ENCODE measurements around the gene DLG2. TPM values are rescaled to one million over a fixed set of nuclear protein-coding genes. Genes with fewer than 3 reads are reported as not detected.

Gene DLG2
- total RNA-seq, 1 donor from 2014 or later: 2.4 TPM

- no peak overlapping the region for H3K27ac Mint-ChIP-seq
- no peak for DNase-seq (ENCODE audit: low spot score, unreplicated experiment)
- H3K27me3 Mint-ChIP-seq: no peaks in the 10 kb centered on the region
- H3K4me3 Mint-ChIP-seq (ENCODE audit: low read depth): no peak overlapping the region
- no peaks in the 10 kb centered on the region for H3K36me3 Mint-ChIP-seq (ENCODE audit: insufficient read depth)
- no peaks in the 10 kb centered on the region for H3K9me3 Mint-ChIP-seq (ENCODE audit: low read depth)
- TF ChIP-seq CTCF (IDR thresholded peaks at IDR 0.05; ENCODE audit: unreplicated experiment): no peak
- H3K4me1 Mint-ChIP-seq (ENCODE audit: low read depth): peaks cover 5% of the 10 kb centered on the region
Observed at GRCh38 chr11:84866922-84867321, 760.2 kb downstream of the DLG2 start.

DNA sequence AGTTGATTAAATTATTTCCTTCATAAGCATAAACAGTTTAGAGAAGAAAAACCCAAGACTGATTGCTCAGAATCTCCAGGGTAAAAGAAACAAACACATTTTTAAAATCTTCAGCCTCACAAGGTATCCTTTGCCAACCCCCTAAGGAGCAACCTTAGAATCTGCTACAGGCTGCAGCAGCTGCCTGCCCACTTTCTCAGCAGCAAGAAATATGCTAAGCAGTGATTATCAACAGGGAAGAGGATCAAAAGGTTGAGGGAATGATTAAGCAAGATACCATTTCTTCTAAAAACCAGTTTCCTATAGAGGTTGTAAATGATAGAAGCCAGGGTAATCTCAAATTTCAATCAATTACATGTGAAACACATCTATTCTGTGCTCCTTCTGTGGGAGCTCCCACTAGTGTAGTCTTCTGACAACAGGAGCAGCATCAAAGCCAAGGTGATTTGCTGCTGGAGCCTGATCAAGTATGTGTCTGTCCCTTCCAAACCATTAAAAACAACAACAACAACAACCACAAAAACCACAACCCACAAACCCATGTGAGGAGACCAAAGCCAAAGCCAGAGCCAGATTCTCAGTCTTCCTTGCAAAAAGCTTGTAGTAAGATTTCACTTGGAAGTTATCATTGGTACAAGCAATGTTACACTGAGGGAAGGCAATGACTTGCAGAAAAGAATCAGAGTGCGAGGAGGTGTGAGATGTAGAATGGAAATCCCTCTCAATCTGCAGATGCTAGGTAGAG lies 761.2 kb downstream of the DLG2 start:
- no peaks in the 10 kb centered on the region for H3K27me3 Mint-ChIP-seq
- no peak overlapping the region for H3K27ac Mint-ChIP-seq
- peaks cover 5% of the 10 kb centered on the region for H3K4me1 Mint-ChIP-seq (ENCODE audit: low read depth)
- no peaks in the 10 kb centered on the region for H3K36me3 Mint-ChIP-seq (ENCODE audit: insufficient read depth)
- no peak overlapping the region for H3K4me3 Mint-ChIP-seq (ENCODE audit: low read depth)
- DNase-seq (ENCODE audit: low spot score, unreplicated experiment): no peak
- no peaks in the 10 kb centered on the region for H3K9me3 Mint-ChIP-seq (ENCODE audit: low read depth)
- TF ChIP-seq CTCF (IDR thresholded peaks at IDR 0.05; ENCODE audit: unreplicated experiment): no peak

DNA sequence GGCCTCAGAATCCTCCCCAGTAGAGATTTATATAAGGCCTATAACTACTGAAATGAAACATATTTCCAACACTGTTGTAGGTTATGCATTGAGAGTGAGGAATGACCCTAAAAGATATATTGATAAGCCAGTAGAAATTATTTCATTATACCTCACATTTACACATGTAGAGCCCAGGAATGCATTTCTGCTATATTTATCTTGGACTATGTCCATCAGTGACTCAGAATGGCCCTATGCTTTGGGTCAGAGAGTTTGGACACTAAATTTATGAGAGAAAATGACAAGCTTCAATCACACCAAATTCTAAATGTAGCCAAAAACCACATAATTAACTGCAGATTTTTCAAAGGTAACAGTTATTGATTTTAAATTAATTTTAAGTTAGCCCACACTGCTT lies 761.9 kb downstream of the DLG2 start:
- Mint-ChIP-seq H3K27me3 (no peaks in the 10 kb centered on the region), H3K4me3 (ENCODE audit: low read depth) (no peak overlapping the region), H3K27ac (no peak overlapping the region), H3K4me1 (ENCODE audit: low read depth) (peaks cover 5% of the 10 kb centered on the region), H3K9me3 (ENCODE audit: low read depth) (no peaks in the 10 kb centered on the region), H3K36me3 (ENCODE audit: insufficient read depth) (no peaks in the 10 kb centered on the region)
- DNase-seq (ENCODE audit: low spot score, unreplicated experiment): no peak
- no peak for TF ChIP-seq CTCF (IDR thresholded peaks at IDR 0.05; ENCODE audit: unreplicated experiment)

DNA sequence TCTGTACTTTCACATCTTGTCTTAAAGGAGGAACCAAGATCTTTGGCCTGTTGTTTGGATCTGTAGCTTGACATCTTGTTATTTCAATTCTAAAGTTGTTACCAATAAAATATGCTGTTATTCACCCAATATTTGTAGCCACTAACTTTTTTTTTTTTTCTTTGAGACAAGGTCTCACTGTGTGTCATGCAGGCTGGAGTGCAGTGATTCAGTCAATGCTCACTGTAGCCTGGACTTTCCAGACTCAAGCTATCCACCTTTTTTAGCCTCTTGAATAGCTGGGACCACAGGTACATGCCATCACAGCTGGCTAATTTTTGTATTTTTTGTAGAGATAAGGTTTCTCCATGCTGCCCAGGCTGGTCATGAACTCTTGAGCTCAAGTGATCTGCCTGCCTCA lies 769.4 kb downstream of the DLG2 start:
- Mint-ChIP-seq H3K27me3 (no peaks in the 10 kb centered on the region), H3K36me3 (ENCODE audit: insufficient read depth) (no peaks in the 10 kb centered on the region), H3K4me1 (ENCODE audit: low read depth) (no peaks in the 10 kb centered on the region), H3K4me3 (ENCODE audit: low read depth) (no peak overlapping the region), H3K9me3 (ENCODE audit: low read depth) (no peaks in the 10 kb centered on the region), H3K27ac (no peak overlapping the region)
- DNase-seq (ENCODE audit: low spot score, unreplicated experiment): no peak
- TF ChIP-seq CTCF (IDR thresholded peaks at IDR 0.05; ENCODE audit: unreplicated experiment): no peak

- no peaks in the 10 kb centered on the region for H3K36me3 Mint-ChIP-seq (ENCODE audit: insufficient read depth)
- H3K4me1 Mint-ChIP-seq (ENCODE audit: low read depth): no peaks in the 10 kb centered on the region
- DNase-seq (ENCODE audit: low spot score, unreplicated experiment): no peak
- no peak overlapping the region for H3K4me3 Mint-ChIP-seq (ENCODE audit: low read depth)
- H3K9me3 Mint-ChIP-seq (ENCODE audit: low read depth): no peaks in the 10 kb centered on the region
- no peak overlapping the region for H3K27ac Mint-ChIP-seq
- TF ChIP-seq CTCF (IDR thresholded peaks at IDR 0.05; ENCODE audit: unreplicated experiment): no peak
- no peaks in the 10 kb centered on the region for H3K27me3 Mint-ChIP-seq
Observed at GRCh38 chr11:84855508-84856245, 771.5 kb downstream of the DLG2 start.
